Measurements from ENCODE around the gene MAGI2.

Gene MAGI2

DNA sequence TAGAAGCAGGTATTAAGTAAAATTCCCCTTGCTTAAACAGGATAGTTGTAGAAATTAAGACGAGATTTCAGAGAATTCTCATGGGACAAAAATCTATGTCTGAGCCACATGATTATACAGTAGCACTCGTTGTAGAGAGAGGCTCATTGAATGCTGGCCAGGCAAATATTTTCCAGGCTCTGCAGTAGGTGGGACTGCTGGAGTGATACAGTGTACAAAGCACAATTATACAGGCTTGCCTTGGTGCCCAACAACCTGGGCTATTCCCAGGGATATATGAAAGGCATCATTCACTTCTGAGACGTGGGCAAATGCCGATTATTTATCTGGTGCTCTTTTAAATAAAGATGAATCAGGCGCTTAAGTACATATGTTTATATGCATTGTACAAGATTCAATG is 1274.3 kb downstream of the MAGI2 start:
- DNase-seq (ENCODE audit: low read depth), result no peak

DNA sequence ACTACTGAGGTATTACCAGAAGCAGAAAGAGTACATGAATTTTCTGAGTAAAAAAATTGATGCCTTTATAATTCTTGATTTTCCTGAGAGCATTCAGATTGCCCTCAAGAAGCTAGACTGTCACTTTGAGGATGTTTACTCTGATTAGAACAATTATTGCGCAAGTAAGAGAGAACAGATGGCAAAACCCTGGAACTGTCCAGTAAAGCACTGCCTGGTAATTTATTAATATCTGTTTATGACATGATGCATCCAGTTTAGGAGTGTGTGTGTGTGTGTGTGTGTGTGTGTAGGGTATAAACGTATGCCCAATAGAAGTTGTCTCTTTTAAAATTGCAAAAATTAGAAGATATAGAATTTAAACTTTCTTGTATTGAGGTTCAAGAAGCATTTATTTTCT is 1275.1 kb downstream of the MAGI2 start:
- DNase-seq (ENCODE audit: low read depth), result no peak

DNA sequence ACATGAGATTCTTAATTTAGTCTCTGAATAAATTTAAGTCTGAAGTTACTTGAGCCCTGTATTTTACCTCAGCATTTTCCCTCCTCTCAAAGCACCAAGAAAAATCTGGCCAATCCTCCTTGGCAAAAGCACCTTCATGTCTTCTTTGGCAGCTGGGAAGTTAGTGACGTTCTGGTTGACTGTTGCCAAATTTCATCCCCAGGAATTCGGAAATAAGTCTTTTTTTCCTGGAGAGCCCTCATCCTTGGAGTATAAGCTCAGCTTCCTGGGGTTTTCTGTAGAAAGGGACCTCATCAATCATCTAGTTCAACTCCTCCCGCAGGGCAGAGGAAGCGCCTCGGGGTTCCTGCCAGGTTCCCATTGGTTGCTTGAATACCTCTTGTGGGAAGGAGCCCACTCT is 1277.3 kb downstream of the MAGI2 start:
- DNase-seq (ENCODE audit: low read depth), result no peak

DNA sequence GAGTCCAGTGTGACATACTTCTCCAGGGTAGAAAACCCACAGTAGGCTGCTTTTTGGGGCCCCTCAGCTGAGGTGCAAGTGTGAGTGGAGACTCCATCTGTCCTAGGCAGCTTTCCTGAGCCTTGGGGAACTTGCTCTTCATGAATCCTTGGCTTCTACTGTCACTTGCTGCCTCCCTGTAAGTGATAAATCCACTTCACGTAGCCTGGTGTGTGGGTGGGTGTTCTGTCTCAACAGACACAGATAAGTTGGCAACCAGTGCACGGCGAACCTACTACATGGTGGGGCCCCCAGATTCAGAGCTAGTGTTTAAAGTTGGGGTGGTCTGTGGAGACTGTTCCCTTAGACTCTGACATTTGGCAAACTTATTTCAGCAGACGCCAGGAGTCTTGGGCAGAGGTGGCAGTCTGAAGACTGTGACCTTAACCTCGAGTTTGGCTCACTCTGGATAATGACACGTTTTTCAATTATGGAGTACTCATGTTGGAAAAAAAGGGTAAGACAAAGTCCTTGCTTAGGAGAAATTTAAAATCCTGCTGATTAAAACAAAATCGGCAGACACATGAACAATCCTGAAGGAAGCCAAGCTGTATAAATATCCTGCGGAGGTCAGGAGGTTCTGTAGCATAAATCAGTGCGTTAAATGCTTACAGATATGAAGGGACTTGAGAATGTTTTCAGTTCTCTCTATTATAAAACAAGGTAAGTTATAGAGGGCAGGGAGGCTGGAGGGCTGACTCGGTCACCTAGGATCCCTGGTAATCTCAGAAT is 1278.0 kb downstream of the MAGI2 start:
- DNase-seq (ENCODE audit: low read depth), result no peak

DNA sequence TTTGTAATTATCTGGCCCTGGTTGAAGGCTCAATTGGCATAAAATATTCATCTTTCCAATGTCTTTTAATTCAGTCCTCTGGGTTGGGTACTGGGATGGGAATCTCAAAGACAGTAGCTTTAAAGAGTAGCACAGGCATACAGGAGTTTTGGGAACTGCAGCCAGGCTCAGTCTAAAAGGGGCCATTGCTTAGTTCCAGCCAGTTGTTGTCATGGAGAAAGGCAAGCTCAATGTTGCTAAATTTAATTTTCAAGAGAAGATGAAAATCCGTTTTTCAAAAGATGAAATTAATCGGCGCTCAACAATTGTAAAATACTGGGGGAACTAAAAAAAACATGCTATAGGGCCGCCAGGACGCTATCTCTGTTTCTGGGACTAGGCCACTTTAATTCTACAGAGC is 1279.8 kb downstream of the MAGI2 start:
- DNase-seq (ENCODE audit: low read depth), result no peak

DNA sequence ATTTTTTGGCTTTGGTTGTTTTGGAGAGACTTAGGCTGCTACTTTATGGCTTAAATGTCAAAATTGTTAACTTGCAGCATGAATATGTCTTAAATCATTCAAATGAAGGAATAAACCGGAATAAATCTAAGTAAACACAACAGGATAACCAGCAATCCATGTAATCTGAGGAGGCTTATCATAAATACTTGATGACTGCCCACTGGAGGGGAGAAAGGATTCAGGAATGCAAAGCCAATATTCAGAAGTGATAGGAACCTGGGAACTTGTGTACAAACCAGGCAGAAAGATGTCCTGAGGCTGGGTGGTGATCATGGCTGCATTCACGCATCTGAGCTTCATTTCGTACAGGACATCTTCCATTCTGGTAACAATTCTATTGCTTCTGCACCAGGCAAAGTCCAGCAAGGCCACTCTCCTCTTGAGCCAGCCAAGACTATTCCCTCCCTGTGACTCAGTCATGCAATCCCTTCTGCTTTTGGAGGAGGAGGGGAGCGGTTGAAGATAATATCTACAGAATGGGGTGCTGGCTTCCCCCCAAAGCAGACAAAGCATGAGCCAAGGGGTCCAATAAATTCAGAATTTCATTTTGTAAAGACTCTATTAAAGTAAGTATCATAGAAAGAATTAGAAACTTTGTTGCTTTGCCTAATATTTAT is 1280.4 kb downstream of the MAGI2 start:
- no peak for DNase-seq (ENCODE audit: low read depth)

DNA sequence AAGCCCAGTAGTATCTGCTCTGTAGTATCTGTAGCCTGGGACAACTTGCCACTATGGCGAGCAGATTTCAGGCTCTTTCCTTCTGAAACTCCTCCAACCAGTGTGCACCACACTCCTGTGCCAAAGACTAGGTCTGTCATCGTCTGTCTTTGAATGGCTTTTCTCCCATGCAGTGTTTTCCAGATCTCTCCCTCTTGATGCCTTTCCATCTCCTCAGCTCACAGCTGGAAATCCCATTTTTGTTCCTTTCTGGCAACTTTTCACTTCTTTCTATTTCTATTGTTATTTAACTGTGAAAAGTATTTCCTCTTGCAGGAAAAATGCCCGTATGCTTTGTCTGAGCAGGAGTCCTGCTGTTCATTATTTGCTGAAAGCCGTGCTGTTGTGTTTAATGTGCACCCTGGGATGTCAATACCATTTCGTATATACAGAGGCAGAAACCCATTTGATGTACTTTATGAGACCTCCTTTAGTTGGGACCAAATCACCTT is 1281.2 kb downstream of the MAGI2 start:
- no peak for DNase-seq (ENCODE audit: low read depth)

DNA sequence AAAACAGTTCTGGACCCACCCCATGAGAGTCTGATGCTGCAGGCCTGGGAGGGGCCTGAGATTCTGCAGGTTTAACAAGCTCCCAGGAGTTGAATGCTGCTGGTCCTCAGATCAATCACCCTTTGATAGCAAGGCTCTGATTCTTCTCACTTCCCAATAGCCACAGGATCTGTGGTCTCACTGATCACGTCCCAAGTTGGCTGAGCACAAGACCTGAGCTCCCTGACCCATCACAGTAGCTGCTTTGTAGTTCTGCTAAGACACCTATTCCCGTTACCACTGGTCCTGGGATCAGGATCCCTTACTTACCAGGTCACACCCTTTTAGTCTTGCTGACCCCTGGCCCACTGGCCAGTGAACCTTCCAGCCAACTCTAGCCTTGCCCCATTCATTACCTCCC is 1282.1 kb downstream of the MAGI2 start:
- DNase-seq (ENCODE audit: low read depth), result no peak

DNA sequence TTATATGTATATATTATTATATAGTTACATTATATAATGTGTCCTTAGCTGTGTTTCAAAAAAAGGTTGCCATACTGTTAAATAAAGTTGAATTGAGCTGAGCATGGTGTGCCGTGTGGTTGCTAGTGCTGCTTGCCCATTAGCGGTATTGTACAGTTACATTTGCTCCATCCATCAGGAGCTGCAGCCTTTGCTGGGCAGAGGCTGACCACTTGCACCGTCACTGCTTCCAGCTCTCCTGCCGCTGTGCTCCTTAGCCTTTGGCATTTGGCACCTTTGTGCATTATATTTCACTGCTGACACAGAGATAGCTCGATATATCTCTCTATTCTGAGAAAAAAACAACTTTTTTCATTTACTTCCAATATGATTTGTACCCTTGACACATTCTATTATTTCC is 1282.7 kb downstream of the MAGI2 start:
- DNase-seq (ENCODE audit: low read depth), result no peak

DNA sequence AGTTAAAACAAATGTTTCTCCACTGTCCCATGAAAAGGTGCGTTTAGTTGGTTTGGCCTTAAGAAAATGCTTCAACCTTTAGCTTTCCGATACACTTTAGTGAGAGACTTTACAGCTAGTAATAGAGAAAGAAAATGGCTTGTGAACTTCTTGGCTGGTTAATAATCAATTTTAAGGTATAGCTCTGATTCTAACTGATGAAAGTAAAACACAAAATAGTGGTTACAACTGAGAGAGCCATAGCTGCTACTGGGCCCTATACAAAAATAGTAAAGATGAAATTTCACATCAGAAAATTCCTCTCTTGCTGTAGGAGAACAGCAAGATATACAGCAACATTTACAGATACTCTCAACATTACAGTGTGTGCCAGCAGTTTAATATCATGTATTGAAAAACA is 1283.5 kb downstream of the MAGI2 start:
- no peak for DNase-seq (ENCODE audit: low read depth)

DNA sequence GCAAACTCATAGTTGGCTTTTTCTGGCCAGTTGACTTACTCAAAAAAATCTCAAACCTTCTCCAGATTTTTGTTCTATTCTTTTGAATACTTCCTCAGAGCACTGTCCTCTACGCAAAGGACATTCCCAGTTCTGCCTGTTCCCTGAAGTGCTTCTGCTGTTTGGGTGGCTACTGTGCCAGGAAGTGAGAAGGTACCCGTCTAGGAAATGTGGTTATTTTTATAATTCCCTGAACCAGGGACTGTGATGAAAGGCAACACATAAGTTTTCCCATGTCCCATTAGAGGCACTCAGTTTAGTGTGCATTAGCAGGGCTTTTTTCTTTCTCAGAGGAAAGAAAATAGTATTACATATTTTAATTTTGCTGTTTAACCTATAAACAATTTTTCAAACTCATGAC is 1284.6 kb downstream of the MAGI2 start:
- no peak for DNase-seq (ENCODE audit: low read depth)

DNA sequence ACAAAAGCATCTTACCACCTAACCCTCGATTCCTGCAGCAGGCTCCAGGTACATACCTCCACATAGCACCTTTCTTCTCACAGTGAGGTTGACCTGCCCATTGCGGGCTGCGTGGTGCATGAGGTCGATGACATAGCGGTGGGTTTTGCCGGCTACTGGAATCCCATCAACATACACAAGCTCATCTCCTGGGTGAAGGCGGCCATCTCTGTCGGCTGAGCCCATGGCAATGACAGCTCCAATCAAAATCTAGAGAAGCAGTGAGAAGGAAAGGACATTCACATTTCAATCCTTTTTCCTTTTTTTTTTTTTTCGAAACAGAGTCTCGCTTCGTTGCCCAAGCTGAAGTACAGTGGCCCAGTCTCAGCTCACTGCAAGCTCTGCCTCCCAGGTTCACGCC is 1285.6 kb downstream of the MAGI2 start:
- no peak for DNase-seq (ENCODE audit: low read depth)

DNA sequence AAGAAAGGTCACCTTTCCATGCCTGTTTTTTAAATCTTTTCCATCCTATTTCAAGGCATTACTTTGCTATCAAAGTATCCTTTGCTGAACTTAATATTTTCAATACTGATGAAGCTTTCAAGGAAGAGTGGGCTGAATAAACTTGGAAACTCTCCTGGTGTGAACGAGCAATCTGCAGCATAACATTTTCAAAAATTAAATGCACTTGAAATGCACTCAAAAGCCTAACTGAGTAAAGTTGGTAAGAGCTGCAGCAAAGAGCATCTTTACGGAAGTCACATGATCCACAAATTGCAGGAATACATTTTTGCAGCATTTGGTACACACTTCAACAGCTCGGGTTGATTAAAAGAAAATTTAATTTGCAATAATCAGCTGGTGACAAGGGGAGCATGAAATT is 1287.6 kb downstream of the MAGI2 start:
- no peak for DNase-seq (ENCODE audit: low read depth)

DNA sequence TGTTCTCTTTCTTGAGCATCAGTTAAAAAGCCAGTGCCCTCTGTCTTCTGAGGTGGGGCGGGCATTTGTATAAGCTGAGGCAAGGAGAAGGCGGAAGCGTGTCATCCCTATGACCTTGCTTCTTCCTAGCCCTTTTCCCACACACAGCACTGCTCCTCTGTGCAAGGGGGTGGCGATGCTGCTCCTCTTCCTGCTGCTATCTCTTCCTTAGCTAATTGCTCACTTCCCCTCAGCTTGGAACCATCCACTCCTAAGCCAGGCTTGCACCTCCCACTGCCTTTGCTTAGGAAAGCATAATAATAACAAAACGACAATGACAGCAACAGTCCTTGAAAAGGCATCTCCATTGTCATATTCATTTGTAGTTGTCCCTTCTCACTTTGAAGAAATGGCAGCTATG is 1288.0 kb downstream of the MAGI2 start:
- DNase-seq (ENCODE audit: low read depth), result no peak

DNA sequence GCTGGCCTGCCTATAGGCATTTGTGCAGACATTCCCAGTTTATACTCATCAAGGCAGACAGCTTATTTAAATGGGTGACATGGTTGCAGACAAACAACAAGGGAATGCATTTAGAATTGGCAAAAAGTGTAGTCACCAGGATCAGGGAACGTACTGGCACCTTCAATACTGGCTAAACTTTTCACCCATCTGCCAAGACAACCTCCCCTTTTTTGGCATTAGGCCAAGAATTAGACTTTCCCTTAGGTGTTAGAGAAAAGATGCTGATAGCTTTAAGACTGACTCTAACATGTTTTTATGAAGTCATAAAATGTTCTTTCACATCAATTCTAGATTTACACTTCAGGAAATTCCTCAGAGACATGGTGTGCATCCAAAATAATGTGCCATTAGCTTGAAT is 1289.0 kb downstream of the MAGI2 start:
- no peak for DNase-seq (ENCODE audit: low read depth)

DNA sequence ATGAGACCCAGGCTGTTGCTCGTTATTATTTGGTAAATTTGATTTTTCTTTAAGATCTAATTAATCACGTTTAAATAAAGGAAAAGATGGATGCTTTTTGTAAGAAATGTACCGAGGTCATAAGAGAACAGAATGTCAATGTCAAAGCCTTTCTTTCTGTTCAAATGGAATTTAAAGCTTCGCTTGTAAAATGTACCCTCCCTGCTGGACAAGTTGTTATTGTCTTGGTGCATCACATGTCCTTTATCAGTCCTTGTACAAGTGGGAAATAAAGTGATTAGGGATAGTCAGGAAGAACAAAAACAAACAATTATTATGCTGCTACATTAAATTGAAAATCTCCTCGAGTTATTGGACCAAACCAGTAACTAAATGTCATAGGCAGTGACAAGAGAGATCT is 1291.7 kb downstream of the MAGI2 start:
- no peak for DNase-seq (ENCODE audit: low read depth)

DNA sequence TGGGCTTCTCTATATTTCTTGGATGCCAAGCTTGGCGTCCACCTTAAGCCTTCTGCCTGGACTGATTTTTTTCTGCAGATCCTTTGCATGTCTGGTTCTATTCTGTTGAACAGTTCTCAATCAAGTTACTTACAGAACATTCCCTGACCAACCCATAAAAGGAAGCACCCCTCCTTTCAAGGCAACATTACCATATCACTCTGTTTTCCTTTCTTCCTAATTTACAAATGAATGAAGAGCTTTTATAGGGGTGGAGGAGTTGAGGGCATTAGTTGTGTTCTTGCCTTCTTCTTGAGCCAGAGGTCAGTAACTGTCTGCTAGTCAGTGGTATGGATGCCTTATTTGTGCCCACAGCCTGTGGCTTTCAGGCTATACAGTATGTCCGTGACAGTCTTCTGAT is 1293.9 kb downstream of the MAGI2 start:
- DNase-seq (ENCODE audit: low read depth), result no peak

DNA sequence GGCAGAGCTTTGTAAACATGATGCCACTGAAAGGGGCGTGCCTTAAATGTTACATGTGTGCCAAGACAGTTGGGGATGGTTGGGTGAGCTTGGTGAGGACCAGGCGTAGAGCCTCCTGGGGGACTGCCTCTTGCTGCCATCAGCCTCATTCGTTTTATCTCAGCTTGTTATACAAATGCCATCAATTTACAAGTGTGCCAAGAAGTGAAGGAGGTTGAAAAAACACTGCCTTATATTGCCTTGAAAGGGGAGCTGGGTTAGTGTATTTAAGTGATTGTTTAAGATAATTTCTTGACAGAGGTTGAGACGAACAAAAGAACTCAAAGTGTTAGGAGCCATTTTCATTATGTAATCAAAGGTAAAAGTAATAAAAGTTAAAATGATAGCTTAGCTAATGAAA is 1300.2 kb downstream of the MAGI2 start:
- no peak for DNase-seq (ENCODE audit: low read depth)

DNA sequence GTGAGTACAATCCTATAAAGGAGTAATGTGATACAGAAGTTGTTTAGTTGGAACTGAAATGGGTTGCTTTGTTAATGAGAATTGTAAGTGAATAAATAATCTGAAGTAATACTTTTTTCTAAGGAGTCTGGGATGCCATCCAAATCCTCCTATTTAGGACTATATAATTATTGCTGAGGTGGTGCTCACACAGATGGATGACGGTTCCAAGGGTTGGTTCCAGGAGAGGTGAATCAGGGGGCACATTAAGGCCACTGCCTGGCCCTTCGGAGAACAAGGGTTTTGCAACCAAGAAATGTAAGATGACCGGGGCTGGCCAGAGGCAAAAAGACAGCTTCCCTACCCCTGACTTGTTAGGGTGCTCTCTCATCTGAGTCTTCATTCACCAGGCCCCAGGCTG is 1302.2 kb downstream of the MAGI2 start:
- no peak for DNase-seq (ENCODE audit: low read depth)

DNA sequence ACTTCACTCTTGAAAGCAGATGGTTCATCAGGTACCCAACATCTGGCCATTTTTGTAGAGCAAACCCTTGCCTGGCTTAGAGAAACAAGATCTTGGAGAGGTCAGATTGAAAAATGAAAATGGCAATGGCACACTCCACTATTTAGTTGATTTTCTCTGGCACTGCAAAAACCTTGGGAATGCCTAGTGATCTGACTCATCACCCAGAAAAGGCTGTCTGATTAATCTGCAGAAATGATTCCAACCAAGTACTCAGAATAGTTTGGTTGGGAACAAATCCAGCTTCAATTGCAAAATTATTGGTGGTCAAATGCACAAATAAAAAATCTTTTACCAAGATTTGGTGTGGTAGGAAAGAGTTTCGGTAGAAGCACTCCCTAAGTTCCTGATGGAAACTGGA is 1303.7 kb downstream of the MAGI2 start:
- no peak for DNase-seq (ENCODE audit: low read depth)

DNA sequence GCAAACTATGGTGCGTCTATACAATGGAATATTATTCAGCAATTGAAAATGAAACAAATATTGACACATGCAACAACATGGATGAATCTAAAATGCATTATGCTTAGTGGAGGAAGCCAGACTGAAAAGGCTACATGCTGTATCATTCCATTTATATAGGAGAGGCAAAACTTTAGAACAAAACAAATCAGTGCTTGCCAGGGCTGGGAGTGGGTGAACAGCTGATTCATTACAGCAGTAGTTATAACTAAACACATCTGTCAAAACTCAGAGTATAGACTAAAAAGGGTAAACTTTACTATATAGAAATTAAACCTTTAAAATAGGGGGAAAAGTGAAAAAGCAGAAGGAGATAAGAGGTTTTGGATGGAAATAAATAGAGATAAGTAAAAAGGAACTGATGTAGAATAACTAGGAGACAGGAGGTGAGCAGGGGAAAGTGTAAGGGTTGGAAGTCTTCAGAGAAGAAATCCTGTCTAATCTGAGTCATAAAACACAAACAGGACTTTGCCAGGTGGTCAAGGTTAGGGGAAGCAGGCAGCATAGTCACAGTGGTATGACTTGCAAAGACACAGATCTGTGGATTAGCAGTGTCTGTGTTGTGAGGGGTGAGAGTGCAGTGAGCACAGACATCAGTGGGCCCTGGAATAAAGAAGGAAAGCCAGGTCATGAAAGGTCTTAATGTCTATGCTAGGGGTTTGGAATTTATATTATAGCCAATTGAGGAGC is 1305.1 kb downstream of the MAGI2 start:
- DNase-seq (ENCODE audit: low read depth), result no peak

DNA sequence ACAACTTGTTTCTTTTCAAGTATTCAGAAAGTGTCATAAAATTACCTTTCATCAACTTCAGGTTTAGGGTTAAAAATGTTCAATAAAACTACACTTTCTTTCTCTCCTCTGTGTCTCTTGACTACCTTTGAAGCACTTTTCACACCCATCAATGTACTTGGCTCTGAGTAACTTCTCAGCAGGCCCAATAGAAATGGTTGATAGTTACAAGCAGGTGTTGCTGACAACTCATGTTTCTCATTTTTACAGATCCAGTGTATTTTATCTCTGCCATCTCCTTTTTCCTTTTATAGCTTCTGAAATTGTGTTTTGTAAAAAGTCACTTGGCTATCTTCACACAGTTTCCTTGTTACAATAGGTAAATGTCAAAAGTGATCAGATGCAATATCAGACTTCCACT is 1306.9 kb downstream of the MAGI2 start:
- no peak for DNase-seq (ENCODE audit: low read depth)

DNA sequence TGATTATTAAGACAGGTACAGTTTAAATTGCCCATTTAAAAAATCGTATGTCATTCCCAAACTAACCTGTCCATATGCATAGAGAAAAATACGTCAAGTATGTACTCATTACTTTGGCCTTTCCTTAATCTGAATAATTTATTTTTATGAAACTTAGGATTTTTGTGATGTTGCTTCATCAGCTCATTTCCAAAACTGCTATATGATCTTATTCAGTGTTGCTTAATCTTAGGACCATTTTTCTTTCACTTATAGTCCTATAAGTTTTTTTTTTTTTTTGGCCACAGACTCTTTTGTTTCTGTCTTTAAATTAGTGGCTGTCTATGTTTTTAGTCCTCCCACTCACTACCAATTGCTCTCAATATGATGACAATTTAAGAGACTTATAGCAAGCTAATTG is 1309.8 kb downstream of the MAGI2 start:
- no peak for DNase-seq (ENCODE audit: low read depth)
